ENCODE results near the gene ACRBP.

Gene ACRBP

GRCh38 chr12:6646276-6647082, 753 bp downstream of the ACRBP start:
- DNase-seq = no peak

- no peak for DNase-seq
These were observed 2.3 kb downstream of the ACRBP start for GRCh38 chr12:6644903-6645302.

- no peak for DNase-seq
These were observed 3.0 kb downstream of the ACRBP start for GRCh38 chr12:6644257-6644596.

GRCh38 chr12:6643569-6644256, 3.5 kb downstream of the ACRBP start:
- no peak for DNase-seq

- no peak for DNase-seq
These were observed 6.1 kb downstream of the ACRBP start for GRCh38 chr12:6641131-6641530.

- no peak for DNase-seq
These were observed 6.7 kb downstream of the ACRBP start for GRCh38 chr12:6640497-6640896.

GRCh38 chr12:6639151-6639801, 8.0 kb downstream of the ACRBP start:
- DNase-seq = no peak

GRCh38 chr12:6638305-6638704, 8.9 kb downstream of the ACRBP start:
- no peak for DNase-seq

- DNase-seq = no peak
These were observed 11.2 kb downstream of the ACRBP start, which contains the start of gene LPAR5 for GRCh38 chr12:6635856-6636531. TSS of gene LPAR5 (minus strand) at chr12:6635959. CDS start at chr12:6621248, 14,711 bp downstream.

GRCh38 chr12:6635375-6635855, 11.8 kb downstream of the ACRBP start:
- no peak for DNase-seq

- DNase-seq = no peak
These were observed 14.9 kb downstream of the ACRBP start for GRCh38 chr12:6632026-6632983.

- no peak for DNase-seq
These were observed 15.7 kb downstream of the ACRBP start for GRCh38 chr12:6631549-6631961.

- DNase-seq = no peak
These were observed 16.5 kb downstream of the ACRBP start for GRCh38 chr12:6630736-6631135.

GRCh38 chr12:6627616-6628015, 19.6 kb downstream of the ACRBP start:
- no peak for DNase-seq

GRCh38 chr12:6626654-6627283, 20.5 kb downstream of the ACRBP start:
- no peak for DNase-seq

GRCh38 chr12:6620885-6621274, 26.4 kb downstream of the ACRBP start:
- DNase-seq = no peak

- no peak for DNase-seq
These were observed 26.9 kb downstream of the ACRBP start for GRCh38 chr12:6620137-6620884.

GRCh38 chr12:6618483-6619225, 28.6 kb downstream of the ACRBP start:
- no peak for DNase-seq

GRCh38 chr12:6615802-6616201, 31.4 kb downstream of the ACRBP start:
- no peak for DNase-seq

Measured in NCI-H526 treated with DMSO at 0.1 percent for 48 hours (cell line).